Chondrocyte (in vitro differentiated cells): ENCODE results near the gene OPALIN. TPM values are rescaled to one million over a fixed set of nuclear protein-coding genes. Genes with fewer than 3 reads are reported as not detected.

ENCODE experiments used
- DNase-seq: peaks from one replicate; pipeline ENCODE4 v3.0.0; 2021; ENCODE audit warnings: mixed read lengths, low spot score
- H3K27ac Mint-ChIP-seq: one replicate; pipeline ENCODE4 v1.8.0; 2021; ENCODE audit warnings: mild to moderate bottlenecking, moderate library complexity, mixed read lengths; ENCODE audit not compliant: unreplicated experiment
- H3K27me3 Mint-ChIP-seq: 2 replicates; pipeline ENCODE4 v1.8.0; 2021; ENCODE audit warnings: low read depth, mixed read lengths
- H3K36me3 Mint-ChIP-seq: 2 replicates; pipeline ENCODE4 v1.8.0; 2021; ENCODE audit warnings: low read depth, mixed read lengths
- H3K4me1 Mint-ChIP-seq: 2 replicates; pipeline ENCODE4 v1.8.0; 2021; ENCODE audit warnings: low read depth, mild to moderate bottlenecking, mixed read lengths
- H3K4me3 Mint-ChIP-seq: one replicate; pipeline ENCODE4 v1.8.0; 2021; ENCODE audit warnings: mild to moderate bottlenecking, moderate library complexity, mixed read lengths; ENCODE audit not compliant: unreplicated experiment
- H3K9me3 Mint-ChIP-seq: 2 replicates; pipeline ENCODE4 v1.8.0; 2021; ENCODE audit warnings: low read depth, mixed read lengths
- CTCF ChIP-seq: fragments of 200-600 bp; sonication (generic); IDR thresholded peaks from 2 replicates; pipeline ENCODE4 v1.5.0; 2021; ENCODE audit warnings: antibody characterized with exemption, mild to moderate bottlenecking, moderate library complexity
- total RNA-seq: library from RNA; stranded (reverse); gene quantifications from 3 replicates; pipeline ENCODE4 v1.2.1, GENCODE V29; 2021

OPALIN gene
- total RNA-seq, 1 donor from 2014 or later, result not detected

- no peaks in the 10 kb centered on the region for H3K36me3 Mint-ChIP-seq
- no peak for TF ChIP-seq CTCF
- no peaks in the 10 kb centered on the region for H3K9me3 Mint-ChIP-seq
- no peak overlapping the region for H3K4me3 Mint-ChIP-seq
- H3K4me1 Mint-ChIP-seq, result peaks cover 10% of the 10 kb centered on the region
- H3K27ac Mint-ChIP-seq, result no peak overlapping the region
- DNase-seq, result no peak
- H3K27me3 Mint-ChIP-seq, result no peaks in the 10 kb centered on the region
Measured at GRCh38 chr10:96368971-96369370, 10.2 kb upstream of the OPALIN start.

- H3K27ac Mint-ChIP-seq, result no peak overlapping the region
- DNase-seq, result no peak
- no peak for TF ChIP-seq CTCF
- no peaks in the 10 kb centered on the region for H3K9me3 Mint-ChIP-seq
- no peak overlapping the region for H3K4me3 Mint-ChIP-seq
- no peaks in the 10 kb centered on the region for H3K27me3 Mint-ChIP-seq
- H3K36me3 Mint-ChIP-seq, result no peaks in the 10 kb centered on the region
- H3K4me1 Mint-ChIP-seq, result peaks cover 10% of the 10 kb centered on the region
Measured at GRCh38 chr10:96367470-96367869, 8.7 kb upstream of the OPALIN start.

GRCh38 chr10:96366508-96366907 lies 7.7 kb upstream of the OPALIN start:
- H3K27me3 Mint-ChIP-seq, result no peaks in the 10 kb centered on the region
- no peak for DNase-seq
- no peaks in the 10 kb centered on the region for H3K36me3 Mint-ChIP-seq
- no peak for TF ChIP-seq CTCF
- H3K9me3 Mint-ChIP-seq, result no peaks in the 10 kb centered on the region
- no peak overlapping the region for H3K27ac Mint-ChIP-seq
- H3K4me3 Mint-ChIP-seq, result no peak overlapping the region
- H3K4me1 Mint-ChIP-seq, result peaks cover 10% of the 10 kb centered on the region

- no peak overlapping the region for H3K4me3 Mint-ChIP-seq
- peaks cover 10% of the 10 kb centered on the region for H3K4me1 Mint-ChIP-seq
- no peak overlapping the region for H3K27ac Mint-ChIP-seq
- H3K9me3 Mint-ChIP-seq, result no peaks in the 10 kb centered on the region
- no peaks in the 10 kb centered on the region for H3K36me3 Mint-ChIP-seq
- no peak for TF ChIP-seq CTCF
- no peaks in the 10 kb centered on the region for H3K27me3 Mint-ChIP-seq
- DNase-seq, result no peak
Measured at GRCh38 chr10:96365571-96365970, 6.8 kb upstream of the OPALIN start.

GRCh38 chr10:96360766-96361165 lies 2.0 kb upstream of the OPALIN start:
- peaks cover 25% of the 10 kb centered on the region for H3K27me3 Mint-ChIP-seq
- no peak overlapping the region for H3K4me3 Mint-ChIP-seq
- no peak for DNase-seq
- no peaks in the 10 kb centered on the region for H3K9me3 Mint-ChIP-seq
- no peaks in the 10 kb centered on the region for H3K36me3 Mint-ChIP-seq
- no peak for TF ChIP-seq CTCF
- H3K27ac Mint-ChIP-seq, result no peak overlapping the region
- H3K4me1 Mint-ChIP-seq, result peaks cover under 1% of the 10 kb centered on the region
